ENCODE data around the gene TMED5. TPM values are rescaled to one million over a fixed set of nuclear protein-coding genes. Genes with fewer than 3 reads are reported as not detected.

Gene TMED5
- polyA plus RNA-seq, 1 donor from 2014 or later, result 22.3 TPM

- Histone ChIP-seq H3F3A (ENCODE audit: insufficient read depth, low read length, poor library complexity, severe bottlenecking) (no peaks in the 10 kb centered on the region), H3K4me3 (ENCODE audit: low read length) (no peak overlapping the region), H3K36me3 (ENCODE audit: insufficient read depth, low read length) (peaks cover 3% of the 10 kb centered on the region), H3K9me2 (ENCODE audit: insufficient read depth, low read length) (no peaks in the 10 kb centered on the region), H3K27ac (ENCODE audit: low read length) (no peak overlapping the region), H4K20me1 (ENCODE audit: insufficient read depth) (no peaks in the 10 kb centered on the region), H3K27me3 (ENCODE audit: insufficient read depth, low read depth, low read length) (no peaks in the 10 kb centered on the region), H3K4me2 (ENCODE audit: low read length) (no peak overlapping the region), H3K9ac (ENCODE audit: low read length) (no peak overlapping the region), H3K79me2 (replicated peaks; ENCODE audit: insufficient read depth, low read length) (peaks cover 62% of the 10 kb centered on the region), H2AFZ (ENCODE audit: low read depth, low read length) (no peak overlapping the region), H3K9me3 (ENCODE audit: low read length) (no peaks in the 10 kb centered on the region)
- TF ChIP-seq EZH2 (IDR thresholded peaks at IDR 0.05; ENCODE audit: borderline replicate concordance, insufficient read depth, low read length, poor library complexity, severe bottlenecking) (no peak), EP300 (conservative IDR thresholded peaks at IDR 0.05; ENCODE audit: poor library complexity, severe bottlenecking) (no peak), MXI1 (conservative IDR thresholded peaks at IDR 0.05; ENCODE audit: poor library complexity, severe bottlenecking) (no peak), CTCF (IDR thresholded peaks at IDR 0.05; ENCODE audit: poor library complexity, severe bottlenecking) (no peak), TAF1 (IDR thresholded peaks at IDR 0.05; ENCODE audit: low read depth) (no peak), SMC3 (conservative IDR thresholded peaks at IDR 0.05; ENCODE audit: poor library complexity) (no peak), POLR2AphosphoS5 (IDR thresholded peaks at IDR 0.05) (no peak), REST (IDR thresholded peaks at IDR 0.05; ENCODE audit: borderline replicate concordance) (no peak), RAD21 (conservative IDR thresholded peaks at IDR 0.05) (no peak)
These were observed 67.1 kb downstream of the TMED5 start for GRCh38 chr1:93113127-93113526.

GRCh38 chr1:93111561-93111960, 68.7 kb downstream of the TMED5 start:
- no peak overlapping the region for H3K4me2 ChIP-seq (ENCODE audit: low read length)
- no peaks in the 10 kb centered on the region for H3F3A ChIP-seq (ENCODE audit: insufficient read depth, low read length, poor library complexity, severe bottlenecking)
- H3K9ac ChIP-seq (ENCODE audit: low read length), result no peak overlapping the region
- peaks cover 75% of the 10 kb centered on the region for H3K79me2 ChIP-seq (replicated peaks; ENCODE audit: insufficient read depth, low read length)
- no peak overlapping the region for H3K27ac ChIP-seq (ENCODE audit: low read length)
- H3K9me2 ChIP-seq (ENCODE audit: insufficient read depth, low read length), result no peaks in the 10 kb centered on the region
- no peak overlapping the region for H3K4me3 ChIP-seq (ENCODE audit: low read length)
- no peak overlapping the region for H2AFZ ChIP-seq (ENCODE audit: low read depth, low read length)
- H4K20me1 ChIP-seq (ENCODE audit: insufficient read depth), result no peaks in the 10 kb centered on the region
- no peaks in the 10 kb centered on the region for H3K27me3 ChIP-seq (ENCODE audit: insufficient read depth, low read depth, low read length)
- no peaks in the 10 kb centered on the region for H3K9me3 ChIP-seq (ENCODE audit: low read length)
- TF ChIP-seq TAF1 (IDR thresholded peaks at IDR 0.05; ENCODE audit: low read depth) (no peak), REST (IDR thresholded peaks at IDR 0.05; ENCODE audit: borderline replicate concordance) (no peak), RAD21 (conservative IDR thresholded peaks at IDR 0.05) (no peak), MXI1 (conservative IDR thresholded peaks at IDR 0.05; ENCODE audit: poor library complexity, severe bottlenecking) (no peak), EZH2 (IDR thresholded peaks at IDR 0.05; ENCODE audit: borderline replicate concordance, insufficient read depth, low read length, poor library complexity, severe bottlenecking) (no peak)
- H3K36me3 ChIP-seq (ENCODE audit: insufficient read depth, low read length), result no peaks in the 10 kb centered on the region
